ENCODE results near the gene ITGA11. TPM values are rescaled to one million over a fixed set of nuclear protein-coding genes. Genes with fewer than 3 reads are reported as not detected.

The ITGA11 gene
- total RNA-seq, 1 experiment from 2014 or later: 0.70 TPM

- Histone ChIP-seq H3F3A (ENCODE audit: insufficient read depth, low read depth) (peaks cover 36% of the 10 kb centered on the region), H3K9me3 (ENCODE audit: insufficient read depth, low read depth) (no peaks in the 10 kb centered on the region), H3K27ac (peak overlapping the region; percentile 86), H3K9me2 (ENCODE audit: insufficient read depth) (no peaks in the 10 kb centered on the region), H3K4me2 (peak overlapping the region; percentile 100), H4K20me1 (ENCODE audit: insufficient read depth) (peaks cover 9% of the 10 kb centered on the region), H3K36me3 (ENCODE audit: low read depth) (peaks cover 6% of the 10 kb centered on the region; the same call in 1 of the 2 replicates), H3K4me3 (no peak overlapping the region), H3K79me2 (ENCODE audit: low read depth) (peaks cover 40% of the 10 kb centered on the region), H3K4me1 (replicated peaks; ENCODE audit: insufficient read depth) (peaks cover 75% of the 10 kb centered on the region), H3K27me3 (ENCODE audit: insufficient read depth, low read depth) (no peaks in the 10 kb centered on the region), H2AFZ (0 out of 2 replicates have a peak overlapping the region, but pooled peaks have one; percentile 40)
- DNase-seq: peak; percentile 44 to 93
- no TSS peak for BruUV-seq (replicated peaks)
- CTCF ChIA-PET: interaction anchor here (1.3 kb wide), 1 partner anchor 22 kb away, joined by 6 read pairs; no protein-coding TSS in a partner anchor
- TF ChIP-seq EZH2 (IDR thresholded peaks at IDR 0.05; ENCODE audit: low read depth) (no peak), CTCF (conservative IDR thresholded peaks at IDR 0.05) (no peak)
- intact Hi-C loops (cut with micrococcal nuclease; ENCODE audit: unreplicated experiment): no loop called here
- POLR2A ChIA-PET (ENCODE audit: unreplicated experiment): interaction anchor here (0.6 kb wide), 1 partner anchor 15 kb away, joined by 6 read pairs; no protein-coding TSS in a partner anchor
Measured at GRCh38 chr15:68275165-68275746, 156.7 kb downstream of the ITGA11 start.

GRCh38 chr15:68274201-68274848 is 157.6 kb downstream of the ITGA11 start:
- Histone ChIP-seq H3K4me3 (no peak overlapping the region), H3K9me3 (ENCODE audit: insufficient read depth, low read depth) (no peaks in the 10 kb centered on the region), H3K27ac (peak overlapping the region; percentile 86), H3K4me1 (replicated peaks; ENCODE audit: insufficient read depth) (peaks cover 66% of the 10 kb centered on the region), H3K79me2 (ENCODE audit: low read depth) (peaks cover 31% of the 10 kb centered on the region), H3F3A (ENCODE audit: insufficient read depth, low read depth) (peaks cover 36% of the 10 kb centered on the region), H4K20me1 (ENCODE audit: insufficient read depth) (no peaks in the 10 kb centered on the region; the same call in none of the 2 replicates), H3K27me3 (ENCODE audit: insufficient read depth, low read depth) (no peaks in the 10 kb centered on the region), H3K36me3 (ENCODE audit: low read depth) (peaks cover 4% of the 10 kb centered on the region; the same call in 1 of the 2 replicates), H3K9me2 (ENCODE audit: insufficient read depth) (no peaks in the 10 kb centered on the region), H2AFZ (no peak overlapping the region), H3K4me2 (peak overlapping the region; percentile 100)
- CTCF ChIA-PET: interaction anchor here (0.5 kb wide), 1 partner anchor 18 kb away, joined by 3 read pairs; no protein-coding TSS in a partner anchor
- BruUV-seq (replicated peaks): no TSS peak
- POLR2A ChIA-PET (ENCODE audit: unreplicated experiment): interaction anchor here (0.6 kb wide), 1 partner anchor 329 kb away, joined by 15 read pairs; no protein-coding TSS in a partner anchor
- no peak for DNase-seq
- intact Hi-C loops (cut with micrococcal nuclease; ENCODE audit: unreplicated experiment): no loop called here
- no peak for TF ChIP-seq CTCF (conservative IDR thresholded peaks at IDR 0.05)
- no peak for TF ChIP-seq EZH2 (IDR thresholded peaks at IDR 0.05; ENCODE audit: low read depth)

- POLR2A ChIA-PET (ENCODE audit: unreplicated experiment): no interaction called here
- Histone ChIP-seq H3K27ac (peak overlapping the region; percentile 86), H2AFZ (no peak overlapping the region; the same call in 1 of the 2 replicates), H4K20me1 (ENCODE audit: insufficient read depth) (no peaks in the 10 kb centered on the region), H3F3A (ENCODE audit: insufficient read depth, low read depth) (peaks cover 31% of the 10 kb centered on the region), H3K9me2 (ENCODE audit: insufficient read depth) (no peaks in the 10 kb centered on the region), H3K4me3 (peak overlapping the region; percentile 10; the same call in 1 of the 2 replicates), H3K79me2 (ENCODE audit: low read depth) (peaks cover 18% of the 10 kb centered on the region), H3K9me3 (ENCODE audit: insufficient read depth, low read depth) (no peaks in the 10 kb centered on the region), H3K4me2 (peak overlapping the region; percentile 100), H3K4me1 (replicated peaks; ENCODE audit: insufficient read depth) (peaks cover 62% of the 10 kb centered on the region), H3K36me3 (ENCODE audit: low read depth) (no peaks in the 10 kb centered on the region), H3K27me3 (ENCODE audit: insufficient read depth, low read depth) (no peaks in the 10 kb centered on the region)
- intact Hi-C loops (cut with micrococcal nuclease; ENCODE audit: unreplicated experiment): loop anchor here (1.0 kb wide), 1 partner anchor 15 kb away; no protein-coding TSS in a partner anchor
- peak in 1 of 2 experiments; percentile 62 for DNase-seq
- CTCF ChIA-PET: interaction anchor here (0.6 kb wide), 1 partner anchor 401 kb away, joined by 3 read pairs; no protein-coding TSS in a partner anchor
- TF ChIP-seq CTCF (conservative IDR thresholded peaks at IDR 0.05): no peak
- no peak for TF ChIP-seq EZH2 (IDR thresholded peaks at IDR 0.05; ENCODE audit: low read depth)
- BruUV-seq (replicated peaks): no TSS peak
Measured at GRCh38 chr15:68272721-68273271, 159.2 kb downstream of the ITGA11 start.

Measured in PC-9 (cell line).